ENCODE data around the gene STAT3.
"Not testable (repeated sequence)": the region's sequence is repeated elsewhere in the genome, so short reads cannot be mapped to it uniquely, and the experiment has no call there.

Gene STAT3

DNA sequence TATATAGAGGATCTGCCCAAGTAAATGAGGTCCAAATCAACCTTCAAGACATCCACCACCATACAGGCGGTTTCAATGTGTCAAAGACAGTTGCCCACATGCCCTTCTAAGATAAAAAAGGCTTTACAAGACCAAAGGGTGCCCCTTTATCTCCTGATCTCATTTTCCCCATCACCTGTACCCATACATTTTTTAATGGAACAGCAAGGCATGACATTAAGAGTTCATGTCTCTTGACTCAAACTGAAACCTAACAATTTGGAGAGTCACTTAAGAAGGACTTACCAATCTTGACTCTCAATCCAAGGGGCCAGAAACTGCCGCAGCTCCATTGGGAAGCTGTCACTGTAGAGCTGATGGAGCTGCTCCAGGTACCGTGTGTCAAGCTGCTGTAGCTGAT, 40.1 kb downstream of the STAT3 start:
- DNase-seq (ENCODE audit: low read depth, low spot score), result no peak

GRCh38 chr17:42347606-42348005, 40.6 kb downstream of the STAT3 start:
- no peak for DNase-seq (ENCODE audit: low read depth, low spot score)

- no peak for DNase-seq (ENCODE audit: low read depth, low spot score)
Observed at GRCh38 chr17:42347198-42347597, 41.0 kb downstream of the STAT3 start.

GRCh38 chr17:42346481-42346880, 41.8 kb downstream of the STAT3 start:
- DNase-seq (ENCODE audit: low read depth, low spot score), result no peak

DNA sequence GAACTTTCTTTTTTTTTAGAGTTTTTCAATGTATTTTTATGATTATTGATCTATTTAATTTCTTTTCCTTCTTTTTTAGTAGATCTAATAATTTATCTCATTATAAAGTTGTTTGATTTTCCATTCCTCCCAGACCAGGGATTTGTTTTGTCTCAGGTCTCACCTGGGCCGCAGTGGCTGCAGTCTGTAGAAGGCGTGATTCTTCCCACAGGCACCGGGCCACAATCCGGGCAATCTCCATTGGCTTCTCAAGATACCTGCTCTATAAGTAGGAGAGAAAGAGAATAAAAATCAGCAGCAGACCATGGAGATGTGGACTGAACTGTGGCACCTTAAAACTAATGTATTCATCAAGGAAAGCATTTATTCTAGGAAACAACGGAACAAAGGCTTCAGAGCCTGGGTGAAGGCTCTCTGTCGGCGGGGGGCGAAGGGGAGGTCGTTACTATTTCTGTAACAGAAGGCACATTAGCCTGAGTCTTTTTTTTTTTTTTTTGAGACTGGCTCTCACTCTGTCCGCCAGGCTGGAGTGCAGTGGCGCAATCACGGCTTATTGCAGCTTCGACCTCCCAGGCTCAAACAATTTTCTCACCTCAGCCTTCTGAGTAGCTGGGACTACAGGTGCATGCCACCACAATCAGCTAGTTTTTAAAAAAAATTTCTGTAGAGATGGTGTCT, 42.7 kb downstream of the STAT3 start:
- no peak for DNase-seq (ENCODE audit: low read depth, low spot score)

- DNase-seq (ENCODE audit: low read depth, low spot score), result no peak
Observed at GRCh38 chr17:42342242-42343008, 45.8 kb downstream of the STAT3 start.

DNA sequence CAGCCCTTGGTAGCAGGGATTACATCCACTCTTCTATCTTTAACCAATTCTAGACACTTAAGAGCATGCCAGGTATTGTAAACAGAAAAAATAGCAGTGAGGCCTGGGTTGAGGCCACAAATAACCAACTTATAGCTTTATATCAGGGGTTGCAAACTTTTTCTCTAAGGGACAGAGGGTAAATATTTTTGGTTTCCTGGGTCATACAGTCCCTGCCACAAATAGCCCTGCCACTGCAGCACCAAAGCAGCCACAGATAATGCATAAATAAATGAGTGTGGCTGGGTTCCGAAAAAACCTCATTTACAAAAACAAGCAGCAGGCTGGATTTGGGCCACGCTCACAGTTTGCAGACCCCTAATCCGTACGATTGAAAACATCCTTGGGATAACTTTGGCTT, 46.7 kb downstream of the STAT3 start:
- DNase-seq (ENCODE audit: low read depth, low spot score), result no peak

- no peak for DNase-seq (ENCODE audit: low read depth, low spot score)
Observed at GRCh38 chr17:42340691-42341127, 47.5 kb downstream of the STAT3 start.

DNA sequence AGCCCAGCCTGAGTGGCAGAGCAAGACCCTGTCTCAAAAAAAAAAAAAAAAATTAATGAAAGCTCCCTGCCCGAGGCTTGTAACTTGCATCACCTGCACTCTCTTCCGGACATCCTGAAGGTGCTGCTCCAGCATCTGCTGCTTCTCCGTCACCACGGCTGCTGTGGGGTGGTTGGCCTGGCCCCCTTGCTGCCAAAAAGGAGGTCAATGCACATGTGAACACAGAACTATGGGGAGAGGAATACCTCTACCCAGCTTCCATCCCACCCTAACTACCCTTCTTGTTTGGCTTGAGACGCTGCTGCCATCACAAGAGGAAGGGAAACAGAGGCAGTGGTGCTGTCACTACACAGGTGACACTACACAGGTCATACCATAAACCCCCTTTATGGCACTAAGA, 49.0 kb downstream of the STAT3 start:
- no peak for DNase-seq (ENCODE audit: low read depth, low spot score)

GRCh38 chr17:42338427-42338985, 49.7 kb downstream of the STAT3 start:
- DNase-seq (ENCODE audit: low read depth, low spot score), result no peak

DNA sequence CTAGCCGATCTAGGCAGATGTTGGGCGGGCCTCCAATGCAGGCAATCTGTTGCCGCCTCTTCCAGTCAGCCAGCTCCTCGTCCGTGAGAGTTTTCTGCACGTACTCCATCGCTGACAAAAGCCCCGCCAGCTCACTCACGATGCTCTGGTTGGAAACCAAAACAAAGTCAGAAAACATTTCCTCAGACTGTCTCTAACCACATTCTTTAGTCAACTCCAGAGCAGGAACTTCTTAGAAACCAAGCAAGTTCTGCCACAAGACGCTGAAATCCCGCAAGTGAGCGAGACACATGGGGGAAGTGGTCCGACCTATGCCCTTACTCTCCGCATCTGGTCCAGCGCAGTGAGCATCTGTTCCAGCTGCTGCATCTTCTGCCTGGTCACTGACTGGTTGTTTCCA, 50.8 kb downstream of the STAT3 start:
- DNase-seq (ENCODE audit: low read depth, low spot score), result no peak

- no peak for DNase-seq (ENCODE audit: low read depth, low spot score)
Observed at GRCh38 chr17:42334677-42335076, 53.6 kb downstream of the STAT3 start.

GRCh38 chr17:42333053-42333452, 55.2 kb downstream of the STAT3 start:
- no peak for DNase-seq (ENCODE audit: low read depth, low spot score)

GRCh38 chr17:42329025-42329976, 58.9 kb downstream of the STAT3 start:
- DNase-seq (ENCODE audit: low read depth, low spot score), result no peak

DNA sequence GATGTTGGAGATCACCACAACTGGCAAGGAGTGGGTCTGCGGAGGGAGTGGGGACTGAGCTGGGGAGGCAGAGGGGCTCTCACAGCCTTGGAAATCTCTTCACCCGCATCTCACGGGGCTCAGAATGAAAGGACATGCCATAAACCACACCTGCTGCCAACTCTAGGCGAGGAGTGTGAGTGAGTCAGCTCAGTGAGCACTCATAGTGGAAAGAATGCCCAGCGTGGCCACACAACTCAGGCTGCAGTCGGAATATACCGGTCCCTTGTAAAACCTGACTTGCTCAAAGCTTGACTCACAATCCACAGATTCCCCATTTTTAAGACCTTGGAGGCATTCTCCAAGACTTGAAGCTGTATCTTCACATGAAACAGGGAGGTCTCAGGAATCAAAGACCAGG, 63.2 kb downstream of the STAT3 start:
- no peak for DNase-seq (ENCODE audit: low read depth, low spot score)

DNA sequence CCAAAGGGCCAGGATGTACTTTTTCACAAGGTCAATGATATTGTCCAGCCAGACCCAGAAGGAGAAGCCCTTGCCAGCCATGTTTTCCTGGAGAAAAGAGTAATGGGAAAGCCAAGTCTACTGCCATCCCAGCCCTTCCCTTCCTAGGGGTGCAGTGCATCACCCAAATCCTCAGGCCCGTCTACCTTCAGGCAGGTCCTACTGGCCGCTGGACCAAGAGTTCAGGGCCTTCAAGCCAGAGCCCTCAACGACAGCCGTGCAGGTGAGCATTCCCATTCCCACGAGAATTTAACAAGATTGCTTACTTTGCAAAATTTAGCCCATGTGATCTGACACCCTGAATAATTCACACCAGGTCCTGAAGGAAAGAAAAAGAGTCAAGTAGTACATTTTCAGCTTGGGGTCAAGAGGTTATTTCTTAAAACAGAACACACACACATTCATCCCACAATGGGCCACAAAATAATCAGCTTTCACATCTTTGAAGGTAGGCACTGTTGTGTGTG, 64.9 kb downstream of the STAT3 start:
- DNase-seq (ENCODE audit: low read depth, low spot score), result no peak

GRCh38 chr17:42322382-42323267, 65.6 kb downstream of the STAT3 start:
- peak; percentile 87 for DNase-seq (ENCODE audit: low read depth, low spot score)

GRCh38 chr17:42321555-42321954, 66.7 kb downstream of the STAT3 start:
- DNase-seq (ENCODE audit: low read depth, low spot score), result no peak

GRCh38 chr17:42317967-42318366, 70.3 kb downstream of the STAT3 start:
- not testable (repeated sequence) for DNase-seq (ENCODE audit: low read depth, low spot score)

- DNase-seq (ENCODE audit: low read depth, low spot score), result no peak
Observed at GRCh38 chr17:42317266-42317845, 70.9 kb downstream of the STAT3 start.

Measured in smooth muscle cell of the brain vasculature (primary cell).